ENCODE data around the gene MBD5. TPM values are rescaled to one million over a fixed set of nuclear protein-coding genes. Genes with fewer than 3 reads are reported as not detected.

Gene MBD5
- polyA plus RNA-seq, 2 of the 4 experiments (the other 2 are of a cell fraction): 5.4 to 24.1 TPM

DNA sequence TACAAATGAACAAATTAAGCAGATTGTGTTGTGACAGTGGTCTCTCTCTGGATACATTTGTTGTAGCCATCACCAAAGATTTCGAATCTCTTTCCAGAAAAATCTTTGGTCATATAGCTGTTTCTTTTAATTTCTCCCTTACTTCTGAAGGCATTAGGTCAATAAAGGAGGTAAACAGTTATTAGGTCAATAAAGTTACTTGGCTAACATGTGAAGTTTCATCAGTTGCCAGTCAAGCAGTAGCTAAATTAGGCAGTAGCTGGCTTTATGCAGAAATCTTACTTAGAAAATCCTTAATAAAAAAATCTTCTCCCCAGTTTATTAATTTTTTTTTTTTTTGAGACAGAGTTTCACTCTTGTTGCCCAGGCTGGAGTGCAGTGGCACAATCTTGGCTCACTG lies 115.5 kb downstream of the MBD5 start:
- WGBS (ENCODE audit: missing lambda C conversion rate): 53% methylated on average over 1 of the region's 1 CpG
- peaks cover 17% of the 10 kb centered on the region for H3K4me1 ChIP-seq
- POLR2A ChIA-PET: interaction anchor here (1.3 kb wide), 1 partner anchor 116 kb away, joined by 3 read pairs; the partner anchor contains the start of gene ORC4
- no peaks in the 10 kb centered on the region for H3K9me3 ChIP-seq
- CTCF ChIA-PET: interaction anchor here (0.9 kb wide), 1 partner anchor 11 kb away, joined by 3 read pairs; no protein-coding TSS in a partner anchor
- H3K27ac ChIP-seq: no peak overlapping the region
- DNase-seq (ENCODE audit: low read depth in 1 of 2, low spot score in 1 of 2): no peak
- no peak for ATAC-seq
- no peak overlapping the region for H3K4me3 ChIP-seq
- no peak overlapping the region for H3K4me2 ChIP-seq
- no peak for FAIRE-seq
- no peak for TF ChIP-seq ATOH8 (CRISPR knock-in tag; IDR thresholded peaks at IDR 0.05; ENCODE audit: low read depth)
- TF ChIP-seq JUNB (IDR thresholded peaks at IDR 0.05): no peak
- TF ChIP-seq PHF8 (IDR thresholded peaks at IDR 0.05; ENCODE audit: borderline replicate concordance, low read depth): no peak
- TF ChIP-seq GATA3 (IDR thresholded peaks at IDR 0.05; ENCODE audit: borderline replicate concordance): no peak
- no peak for TF ChIP-seq FOXS1 (CRISPR knock-in tag; IDR thresholded peaks at IDR 0.05)
- TF ChIP-seq KDM5A (IDR thresholded peaks at IDR 0.05): no peak
- no peak for TF ChIP-seq ZFP36 (IDR thresholded peaks at IDR 0.05; ENCODE audit: borderline replicate concordance, partially characterized antibody)
- TF ChIP-seq ZNF302 (CRISPR knock-in tag; IDR thresholded peaks at IDR 0.05): no peak
- TF ChIP-seq MAX (IDR thresholded peaks at IDR 0.05): no peak
- no peak for TF ChIP-seq SREBF2 (IDR thresholded peaks at IDR 0.05)
- TF ChIP-seq, protein P1, sequence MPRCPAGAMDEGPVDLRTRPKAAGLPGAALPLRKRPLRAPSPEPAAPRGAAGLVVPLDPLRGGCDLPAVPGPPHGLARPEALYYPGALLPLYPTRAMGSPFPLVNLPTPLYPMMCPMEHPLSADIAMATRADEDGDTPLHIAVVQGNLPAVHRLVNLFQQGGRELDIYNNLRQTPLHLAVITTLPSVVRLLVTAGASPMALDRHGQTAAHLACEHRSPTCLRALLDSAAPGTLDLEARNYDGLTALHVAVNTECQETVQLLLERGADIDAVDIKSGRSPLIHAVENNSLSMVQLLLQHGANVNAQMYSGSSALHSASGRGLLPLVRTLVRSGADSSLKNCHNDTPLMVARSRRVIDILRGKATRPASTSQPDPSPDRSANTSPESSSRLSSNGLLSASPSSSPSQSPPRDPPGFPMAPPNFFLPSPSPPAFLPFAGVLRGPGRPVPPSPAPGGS (IDR thresholded peaks at IDR 0.05): no peak
- TF ChIP-seq RNF2 (IDR thresholded peaks at IDR 0.05; ENCODE audit: borderline replicate concordance, low read depth): no peak
- TF ChIP-seq, protein P2, sequence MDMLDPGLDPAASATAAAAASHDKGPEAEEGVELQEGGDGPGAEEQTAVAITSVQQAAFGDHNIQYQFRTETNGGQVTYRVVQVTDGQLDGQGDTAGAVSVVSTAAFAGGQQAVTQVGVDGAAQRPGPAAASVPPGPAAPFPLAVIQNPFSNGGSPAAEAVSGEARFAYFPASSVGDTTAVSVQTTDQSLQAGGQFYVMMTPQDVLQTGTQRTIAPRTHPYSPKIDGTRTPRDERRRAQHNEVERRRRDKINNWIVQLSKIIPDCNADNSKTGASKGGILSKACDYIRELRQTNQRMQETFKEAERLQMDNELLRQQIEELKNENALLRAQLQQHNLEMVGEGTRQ (IDR thresholded peaks at IDR 0.05): no peak
- no peak for TF ChIP-seq ZC3H11A (IDR thresholded peaks at IDR 0.05)

GRCh38 chr2:148161909-148162435 lies 141.1 kb downstream of the MBD5 start:
- H3K4me3 ChIP-seq: no peak overlapping the region

GRCh38 chr2:148162871-148163270 lies 142.0 kb downstream of the MBD5 start:
- H3K27ac ChIP-seq: no peak overlapping the region
- FAIRE-seq: no peak
- no peaks in the 10 kb centered on the region for H3K4me1 ChIP-seq
- H3K4me3 ChIP-seq: no peak overlapping the region
- H3K4me2 ChIP-seq: no peak overlapping the region
- ChIA-PET POLR2A (no interaction called here), CTCF (no interaction called here)
- DNase-seq (ENCODE audit: low read depth in 1 of 2, low spot score in 1 of 2): no peak
- no peaks in the 10 kb centered on the region for H3K9me3 ChIP-seq
- no peak for ATAC-seq
- TF ChIP-seq ZNF302 (CRISPR knock-in tag; IDR thresholded peaks at IDR 0.05) (no peak), JUN (IDR thresholded peaks at IDR 0.05) (no peak), MAX (IDR thresholded peaks at IDR 0.05) (no peak), ZC3H11A (IDR thresholded peaks at IDR 0.05) (no peak), POLR2AphosphoS2 (conservative IDR thresholded peaks at IDR 0.05; ENCODE audit: low read length) (no peak)

More at GRCh38 chr2:148161909-148162435, 141.1 kb downstream of the MBD5 start:
- no peak for DNase-seq (ENCODE audit: low read depth in 1 of 2, low spot score in 1 of 2)
- Histone ChIP-seq H3K27ac (no peak overlapping the region), H3K9me3 (no peaks in the 10 kb centered on the region), H3K4me2 (no peak overlapping the region), H3K4me1 (no peaks in the 10 kb centered on the region)
- no peak for FAIRE-seq
- TF ChIP-seq, protein P1 (IDR thresholded peaks at IDR 0.05): no peak
- ATAC-seq: no peak
- WGBS (ENCODE audit: missing lambda C conversion rate): 96% methylated on average over 2 of the region's 2 CpGs
- ChIA-PET POLR2A (no interaction called here), CTCF (interaction anchor here (1.2 kb wide), 1 partner anchor 173 kb away, joined by 3 read pairs; no protein-coding TSS in a partner anchor)

All from A549 (cell line).